SKM-1 treated with dmso at 0.1 percent for 144 hours (cell line): ENCODE measurements around the gene SLC12A5.
A peak's percentile ranks its signal among the peaks of the same experiment; 100 is the strongest.

Experiments used
- DNase-seq: peaks from one replicate; lab custom pipeline; 2025; ENCODE audit not compliant: unreplicated experiment; lab: John Stamatoyannopoulos, UW

The SLC12A5 gene

DNA sequence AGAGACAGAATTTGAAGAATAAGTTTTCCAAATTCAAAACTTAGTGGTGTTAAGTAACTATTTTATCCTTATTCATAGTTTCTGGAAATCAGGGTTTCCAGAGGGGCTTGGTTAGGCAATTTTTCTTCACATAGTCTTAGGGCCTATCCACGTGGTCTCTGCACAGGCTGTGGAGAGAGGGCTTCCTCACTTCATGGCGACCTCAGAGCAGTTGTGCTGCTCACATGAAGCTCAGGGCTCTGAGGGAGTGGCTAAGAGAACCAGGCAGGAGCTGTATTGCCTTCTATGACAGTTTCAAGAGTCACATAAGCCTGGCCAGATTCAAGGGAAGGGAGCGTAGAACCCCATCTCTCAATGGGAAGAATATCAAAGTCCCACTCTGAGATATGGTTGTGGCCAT, 75.2 kb downstream of the SLC12A5 start:
- no peak for DNase-seq

DNA sequence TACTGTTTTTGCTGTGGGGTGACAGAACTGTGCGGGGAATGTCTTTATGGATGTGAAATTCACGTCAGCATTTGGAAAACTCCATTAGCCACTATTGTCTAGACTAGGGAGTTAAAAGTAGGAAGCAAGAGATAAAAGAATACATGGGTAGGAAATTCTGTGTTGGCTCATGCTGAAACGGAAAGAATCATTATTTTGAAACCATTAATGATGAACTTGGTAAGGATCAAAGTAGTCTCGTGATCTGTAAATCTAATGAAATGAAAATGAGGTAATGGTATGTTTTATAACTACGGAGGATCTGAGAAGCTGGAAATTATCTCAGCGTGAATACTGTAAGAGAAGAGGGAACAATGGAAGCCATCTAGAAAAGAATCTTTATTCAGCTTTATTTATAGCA, 78.0 kb downstream of the SLC12A5 start:
- no peak for DNase-seq

GRCh38 chr20:46108435-46108841, 79.4 kb downstream of the SLC12A5 start:
- peak; percentile 18 for DNase-seq

DNA sequence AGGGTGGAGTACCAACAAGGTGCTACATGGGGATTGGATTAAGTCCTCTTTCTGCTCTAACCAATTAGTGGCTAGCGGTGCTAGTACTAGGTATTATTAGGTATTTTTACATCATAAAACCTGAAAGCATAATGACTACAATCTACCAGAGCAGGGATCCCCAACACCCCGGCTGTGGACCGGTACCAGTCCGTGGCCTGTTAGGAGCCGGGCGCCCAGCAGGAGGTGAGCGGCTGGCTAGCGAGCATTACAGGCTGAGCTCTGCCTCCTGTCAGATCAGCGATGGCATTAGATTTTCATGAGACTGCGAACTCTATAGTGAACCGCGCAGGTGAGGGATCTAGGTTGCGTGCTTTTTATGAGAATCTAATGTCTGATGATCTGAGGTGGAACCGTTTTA, 80.0 kb downstream of the SLC12A5 start:
- no peak for DNase-seq
